NCI-H69 (cell line): ENCODE data around the gene FILIP1.
"Not testable (repeated sequence)": the region's sequence is repeated elsewhere in the genome, so short reads cannot be mapped to it uniquely, and the experiment has no call there.

ENCODE experiments used
- DNase-seq: peaks from one replicate; lab custom pipeline; 2025; lab: John Stamatoyannopoulos, UW

FILIP1 gene

GRCh38 chr6:75419980-75420379, 73.6 kb downstream of the FILIP1 start:
- DNase-seq = no peak

- DNase-seq = no peak
These were observed 74.2 kb downstream of the FILIP1 start for GRCh38 chr6:75419416-75419815.

- peak; percentile 89 for DNase-seq
These were observed 75.4 kb downstream of the FILIP1 start for GRCh38 chr6:75418233-75418632.

DNA sequence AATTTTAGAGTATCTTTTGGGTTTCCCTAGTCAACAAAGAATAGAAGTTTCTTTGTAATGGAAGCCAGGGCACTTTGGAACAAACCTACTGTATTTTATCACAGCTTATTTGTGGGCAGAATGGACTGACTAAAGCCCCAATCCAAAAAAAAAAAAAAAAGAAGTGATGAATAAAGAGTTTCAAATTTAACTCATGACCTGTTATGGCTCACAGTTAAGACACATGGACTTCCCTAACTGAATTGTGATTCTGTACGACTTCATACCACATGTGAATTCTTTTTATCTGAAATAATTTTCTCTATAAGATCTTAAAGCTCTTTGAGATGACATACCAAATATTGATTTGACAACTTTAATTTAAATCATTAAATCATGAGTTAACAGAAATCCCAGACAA, 77.2 kb downstream of the FILIP1 start:
- DNase-seq = no peak

GRCh38 chr6:75415804-75416203, 77.8 kb downstream of the FILIP1 start:
- DNase-seq = no peak

- DNase-seq = no peak
These were observed 79.1 kb downstream of the FILIP1 start for GRCh38 chr6:75414445-75415021.

GRCh38 chr6:75412969-75413662, 80.5 kb downstream of the FILIP1 start:
- DNase-seq = no peak

DNA sequence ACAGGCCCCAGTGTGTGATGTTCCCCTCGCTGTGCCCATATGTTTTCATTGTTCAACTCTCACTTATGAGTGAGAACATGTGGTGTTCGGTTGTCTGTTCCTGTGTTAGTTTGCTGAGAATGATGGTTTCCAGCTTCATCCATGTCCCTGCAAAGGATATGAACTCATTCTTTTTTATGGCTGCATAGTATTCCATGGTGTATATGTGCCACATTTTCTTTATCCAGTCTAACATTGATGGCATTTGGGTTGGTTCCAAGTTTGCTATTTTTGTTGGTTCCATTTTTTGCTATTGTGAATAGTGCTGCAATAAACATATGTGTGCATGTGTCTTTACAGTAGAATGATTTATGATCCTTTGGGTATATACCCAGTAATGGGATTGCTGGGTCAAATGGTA, 83.0 kb downstream of the FILIP1 start:
- DNase-seq = not testable (repeated sequence)

DNA sequence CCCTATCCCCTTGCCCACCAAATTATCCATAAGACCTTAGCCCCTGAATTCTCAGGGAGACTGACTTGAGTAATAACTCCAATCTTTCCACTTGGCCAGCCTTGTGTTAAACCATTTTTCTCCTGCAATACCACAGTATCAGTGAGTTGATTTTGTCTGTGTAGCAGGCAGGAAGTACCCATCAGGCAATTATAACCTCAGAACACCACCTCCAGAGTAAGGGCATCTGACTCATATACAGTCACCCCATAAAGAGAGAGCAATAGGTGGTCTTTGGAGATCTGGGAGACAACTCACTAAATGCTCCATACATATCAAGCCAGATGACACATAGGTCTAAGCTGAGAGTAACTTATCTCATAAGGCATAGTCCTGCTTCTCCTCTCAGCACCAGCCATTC, 83.7 kb downstream of the FILIP1 start:
- no peak for DNase-seq

GRCh38 chr6:75409286-75409685, 84.3 kb downstream of the FILIP1 start:
- no peak for DNase-seq

- DNase-seq = no peak
These were observed 90.0 kb downstream of the FILIP1 start for GRCh38 chr6:75403563-75404080.

GRCh38 chr6:75402296-75402695, 91.3 kb downstream of the FILIP1 start:
- peak; percentile 65 for DNase-seq

DNA sequence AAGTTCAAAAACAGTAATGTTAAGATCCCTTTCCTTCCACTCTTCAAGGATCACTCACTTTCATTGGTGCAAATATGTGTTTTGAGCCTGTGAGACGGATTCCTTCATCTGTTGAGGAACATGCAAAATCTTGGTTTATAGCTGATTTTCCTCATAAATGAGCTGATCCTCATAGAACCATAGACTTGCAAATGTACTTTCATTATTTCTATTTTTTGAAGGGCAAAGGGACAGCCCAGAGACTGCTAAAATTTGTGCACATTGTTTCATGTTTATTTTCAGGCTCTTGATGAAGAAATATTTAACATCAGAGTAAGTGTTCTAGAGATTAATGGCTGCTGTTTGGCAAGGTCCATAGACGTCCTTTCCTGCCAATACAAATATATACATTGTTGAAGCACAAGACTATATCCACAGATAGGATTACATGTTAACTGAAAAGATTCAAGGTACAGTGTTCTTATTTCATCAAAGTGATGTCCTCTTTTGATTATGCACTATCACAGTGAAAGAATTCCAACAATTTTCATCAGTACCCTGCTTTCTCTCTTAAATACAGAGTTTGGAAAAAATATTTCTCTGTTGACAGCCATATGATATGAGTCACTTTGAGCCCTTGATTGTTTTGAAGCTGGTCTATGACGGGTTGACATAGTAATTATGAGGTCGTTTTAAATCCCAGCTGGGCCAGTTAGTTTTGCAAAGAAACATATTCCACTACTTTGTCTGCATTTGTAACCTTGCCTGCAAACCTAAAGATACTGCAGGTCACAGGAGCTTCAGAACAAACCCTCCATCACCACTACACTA, 95.7 kb downstream of the FILIP1 start:
- DNase-seq = peak; percentile 58

- DNase-seq = no peak
These were observed 96.4 kb downstream of the FILIP1 start for GRCh38 chr6:75397171-75397570.

- DNase-seq = no peak
These were observed 97.4 kb downstream of the FILIP1 start for GRCh38 chr6:75396005-75396800.

DNA sequence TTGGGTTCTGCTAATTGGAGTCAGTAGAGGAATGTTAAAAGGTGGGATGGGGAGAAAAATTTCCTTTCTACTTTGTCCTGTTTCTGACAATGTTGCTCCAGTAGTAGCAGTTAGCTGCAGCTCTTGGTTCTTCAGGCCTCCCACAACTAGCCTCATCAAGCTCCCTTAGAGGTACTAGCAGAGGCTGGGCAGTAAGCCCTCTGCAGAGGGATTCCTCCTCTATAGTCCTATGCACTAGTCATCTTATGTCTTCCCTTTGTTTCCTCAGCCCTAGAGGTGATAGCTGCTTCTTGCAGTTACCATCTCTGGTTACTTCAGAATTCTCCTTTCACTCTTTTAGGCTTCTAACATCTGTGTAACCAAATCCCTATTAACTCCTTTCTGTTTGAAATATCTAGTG, 99.8 kb downstream of the FILIP1 start:
- no peak for DNase-seq

GRCh38 chr6:75391276-75391675, 102.3 kb downstream of the FILIP1 start:
- no peak for DNase-seq

- DNase-seq = no peak
These were observed 107.4 kb downstream of the FILIP1 start for GRCh38 chr6:75386050-75386770.

- DNase-seq = no peak
These were observed 109.5 kb downstream of the FILIP1 start for GRCh38 chr6:75384116-75384515.

- DNase-seq = no peak
These were observed 111.0 kb downstream of the FILIP1 start for GRCh38 chr6:75382634-75382900.

- peak; percentile 73 for DNase-seq
These were observed 111.5 kb downstream of the FILIP1 start for GRCh38 chr6:75381877-75382633.
